B cell (primary cell): ENCODE measurements around the gene PPP1R3E. TPM values are rescaled to one million over a fixed set of nuclear protein-coding genes. Genes with fewer than 3 reads are reported as not detected.

ENCODE experiments used
- ATAC-seq: fragments of 200-7000 bp; cut with Tn5 transposase; one replicate; pipeline ENCODE4 v1.10.0; 2021; ENCODE audit warnings: low read depth, mild to moderate bottlenecking, moderate number of reproducible peaks, moderate library complexity
- CTCF ChIA-PET: fragments of 350-600 bp; sonication (Branson Sonifier 250); formaldehyde crosslinking; loops from one replicate; lab custom pipeline; 2021; ENCODE audit warnings: antibody characterized with exemption, inconsistent platforms; lab: Charles Lee
- POLR2A ChIA-PET: fragments of 350-600 bp; sonication (Branson Sonifier 250); formaldehyde crosslinking; loops from one replicate; lab custom pipeline; 2021; ENCODE audit warnings: antibody characterized with exemption; lab: Charles Lee
- DNase-seq: peaks from one replicate; pipeline ENCODE4 v3.0.0; 2013
- H2AFZ ChIP-seq: 2 replicates; pipeline ENCODE4 v1.6.1; 2012; ENCODE audit warnings: mild to moderate bottlenecking, low read depth, low read length; ENCODE audit not compliant: insufficient read depth, poor library complexity, severe bottlenecking
- H3K27ac ChIP-seq, 2 donors: 1 replicate in 1 of 2; 2 replicates in 1 of 2; pipeline ENCODE4 v1.5.1; 2012 to 2013; ENCODE audit warnings: low read length in 2 of 2, mild to moderate bottlenecking in 2 of 2, moderate library complexity in 1 of 2
- H3K27me3 ChIP-seq, 4 experiments: fragments of 200-600 bp in 1 of 4; sonication (generic) in 1 of 4; replicated peaks in 1 of 4; 1 replicate in 2 of 4; 2 replicates in 2 of 4; pipeline versions ENCODE4 v1.6.1 to v1.7.0; 2013 to 2016; ENCODE audit warnings: low read length in 3 of 4, mild to moderate bottlenecking in 2 of 4, mixed read lengths in 1 of 4, moderate library complexity in 1 of 4; ENCODE audit not compliant: insufficient read depth in 4 of 4, control insufficient read depth in 3 of 4; ENCODE audit errors: control extremely low read depth in 1 of 4
- H3K36me3 ChIP-seq, 2 experiments: replicated peaks in 1 of 2; 1 replicate in 1 of 2; 2 replicates in 1 of 2; pipeline versions ENCODE4 v1.6.1 to v1.7.1; 2013; ENCODE audit warnings: low read length in 1 of 2; ENCODE audit not compliant: insufficient read depth in 2 of 2, control insufficient read depth in 1 of 2; ENCODE audit errors: control extremely low read depth in 1 of 2, extremely low read depth in 1 of 2
- H3K4me1 ChIP-seq, 2 donors: fragments of 200-600 bp in 1 of 2; sonication (generic) in 1 of 2; 1 replicate in 1 of 2; 2 replicates in 1 of 2; pipeline versions ENCODE4 v1.5.1 to v1.6.1; 2013 to 2017; ENCODE audit warnings: low read length in 2 of 2; ENCODE audit not compliant: control insufficient read depth in 2 of 2, insufficient read depth in 2 of 2
- H3K4me2 ChIP-seq: replicated peaks from 2 replicates; pipeline ENCODE3; 2012; ENCODE audit warnings: mild to moderate bottlenecking, low read depth, low read length; ENCODE audit not compliant: poor library complexity, severe bottlenecking
- H3K4me3 ChIP-seq, 5 experiments: fragments of 200-600 bp in 1 of 5; sonication (generic) in 1 of 5; 1 replicate in 3 of 5; 2 replicates in 2 of 5; pipeline versions ENCODE4 v1.5.1 to v1.7.0; 2011 to 2016; ENCODE audit warnings: low read length in 4 of 5, mild to moderate bottlenecking in 4 of 5, low read depth in 2 of 5, control low read depth in 1 of 5, moderate library complexity in 1 of 5; ENCODE audit not compliant: insufficient read depth in 1 of 5; ENCODE audit errors: control extremely low read depth in 1 of 5, extremely low read depth in 1 of 5
- H3K79me2 ChIP-seq: fragments of 200-600 bp; sonication (generic); one replicate; pipeline ENCODE4 v1.6.0; 2016; ENCODE audit warnings: low read length; ENCODE audit not compliant: control insufficient read depth, insufficient read depth
- H3K9ac ChIP-seq: fragments of 200-600 bp; sonication (generic); 2 replicates; pipeline ENCODE4 v1.6.1; 2017; ENCODE audit warnings: mild to moderate bottlenecking, low read length, moderate library complexity
- H3K9me3 ChIP-seq, 3 donors: one replicate each; pipeline versions ENCODE4 v1.6.1 to v1.7.1; 2013; ENCODE audit warnings: low read length in 2 of 3; ENCODE audit not compliant: control insufficient read depth in 2 of 3, insufficient read depth in 1 of 3; ENCODE audit errors: control extremely low read depth in 1 of 3
- H4K20me1 ChIP-seq: 2 replicates; pipeline ENCODE4 v1.6.0; 2012; ENCODE audit warnings: mild to moderate bottlenecking, low read length; ENCODE audit not compliant: insufficient read depth, control insufficient read depth, poor library complexity, severe bottlenecking
- H3K27ac Mint-ChIP-seq: one replicate; pipeline ENCODE4 v1.8.0; 2021; ENCODE audit warnings: mixed read lengths
- H3K27me3 Mint-ChIP-seq: one replicate; pipeline ENCODE4 v1.8.0; 2021; ENCODE audit warnings: mixed read lengths
- H3K4me1 Mint-ChIP-seq: one replicate; pipeline ENCODE4 v1.8.0; 2021; ENCODE audit warnings: mixed read lengths
- H3K4me3 Mint-ChIP-seq: one replicate; pipeline ENCODE4 v1.8.0; 2021; ENCODE audit warnings: mixed read lengths
- H3K9me3 Mint-ChIP-seq: one replicate; pipeline ENCODE4 v1.8.0; 2022; ENCODE audit warnings: mixed read lengths; ENCODE audit not compliant: insufficient read depth
- CTCF ChIP-seq: fragments of 200-600 bp; IDR thresholded peaks from one replicate; pipeline ENCODE4 v1.8.0; 2022; ENCODE audit warnings: antibody characterized with exemption, mild to moderate bottlenecking
- EZH2 ChIP-seq: IDR thresholded peaks from 2 replicates; pipeline ENCODE4 v1.6.1; 2012; ENCODE audit warnings: borderline replicate concordance, low read depth, mild to moderate bottlenecking, moderate library complexity, low read length; ENCODE audit not compliant: insufficient read depth, poor library complexity, severe bottlenecking
- WGBS: methylation state at CpG from one replicate; pipeline ENCODE4 v1.1.5; 2013; ENCODE audit warnings: missing lambda C conversion rate; ENCODE audit not compliant: insufficient coverage; 5-methylcytosine and 5-hydroxymethylcytosine counted together
- intact Hi-C: fragments of 100-400 bp; cut with micrococcal nuclease; formaldehyde crosslinking; loops from one replicate; pipeline ENCODE4 v1.10.0; 2022
- polyA plus RNA-seq: library from polyadenylated mRNA; depleted of rRNA; stranded (reverse); fragments of >200 nt; gene quantifications from 2 replicates; pipeline ENCODE4 v1.2.3, GENCODE V29; 2012
- total RNA-seq, 2 donors: library from RNA; stranded (reverse); fragments of 120-200 nt in 1 of 2; gene quantifications; 1 replicate in 1 of 2; 2 replicates in 1 of 2; pipeline versions ENCODE4 v1.2.3 to v1.2.4, GENCODE V29; 2013 to 2022

PPP1R3E gene
- total and polyA plus RNA-seq, 2 donors (not counting 1 experiment from before 2014, with no cell fraction given): 56.9 to 76.7 TPM

GRCh38 chr14:23346693-23347405, 44.2 kb upstream of the PPP1R3E start:
- Mint-ChIP-seq H3K4me1 (peaks cover 6% of the 10 kb centered on the region), H3K9me3 (no peaks in the 10 kb centered on the region), H3K27ac (no peak overlapping the region), H3K4me3 (no peak overlapping the region), H3K27me3 (peaks cover 37% of the 10 kb centered on the region)
- Histone ChIP-seq H3K27ac (no peak overlapping the region), H3K9me3 (peaks cover 0 to 3% (median 2%) of the 10 kb centered on the region in 3 donors), H3K27me3 (peaks cover 0 to 21% (median 15%) of the 10 kb centered on the region in 4 experiments), H3K79me2 (no peaks in the 10 kb centered on the region), H3K9ac (no peak overlapping the region), H4K20me1 (no peaks in the 10 kb centered on the region), H3K4me2 (no peak overlapping the region), H3K4me3 (no peak overlapping the region), H3K36me3 (no peaks in the 10 kb centered on the region), H2AFZ (no peak overlapping the region), H3K4me1 (peaks cover 1 to 3% of the 10 kb centered on the region in 2 donors)
- ATAC-seq: no peak
- DNase-seq: no peak
- CTCF ChIA-PET: no interaction called here
- TF ChIP-seq CTCF (no peak), EZH2 (no peak)
- WGBS: 92% methylated on average over 25 of the region's 27 CpGs
- POLR2A ChIA-PET: no interaction called here
- intact Hi-C loops: no loop called here

GRCh38 chr14:23345987-23346692, 43.5 kb upstream of the PPP1R3E start:
- Mint-ChIP-seq H3K4me1 (peaks cover 2% of the 10 kb centered on the region), H3K9me3 (no peaks in the 10 kb centered on the region), H3K27me3 (peaks cover 35% of the 10 kb centered on the region), H3K4me3 (no peak overlapping the region), H3K27ac (no peak overlapping the region)
- Histone ChIP-seq H2AFZ (no peak overlapping the region), H4K20me1 (no peaks in the 10 kb centered on the region), H3K36me3 (no peaks in the 10 kb centered on the region), H3K9ac (no peak overlapping the region), H3K79me2 (no peaks in the 10 kb centered on the region), H3K27ac (no peak overlapping the region), H3K4me1 (no peaks in the 10 kb centered on the region), H3K4me3 (no peak overlapping the region), H3K4me2 (no peak overlapping the region), H3K9me3 (peaks cover 0 to 1% (median 0%) of the 10 kb centered on the region in 3 donors), H3K27me3 (peaks cover 0 to 14% (median 10%) of the 10 kb centered on the region in 4 experiments)
- ChIA-PET CTCF (interaction anchor here (0.6 to 1.2 kb wide), 2 partner anchors 19 to 73 kb away, joined by 3 read pairs; no protein-coding TSS in a partner anchor), POLR2A (no interaction called here)
- 96% methylated on average over 11 of the region's 13 CpGs for WGBS
- no peak for TF ChIP-seq EZH2
- TF ChIP-seq CTCF: no peak
- ATAC-seq (no peak), DNase-seq (no peak)
- intact Hi-C loops: no loop called here
